Dermis microvascular lymphatic vessel endothelial cell (primary cell): ENCODE measurements around the gene ZHX3. TPM values are rescaled to one million over a fixed set of nuclear protein-coding genes. Genes with fewer than 3 reads are reported as not detected.
A peak's percentile ranks its signal among the peaks of the same experiment; 100 is the strongest.

Source experiments
- DNase-seq, 2 donors: peaks; one replicate each; pipeline versions ENCODE4 v3.0.0 to v3.0.0-alpha.2; 2010; ENCODE audit warnings: low read depth in 2 of 2
- total RNA-seq: library from RNA; depleted of rRNA; stranded (reverse); fragments of >200 nt; gene quantifications from 2 replicates; pipeline ENCODE4 v1.2.1, GENCODE V29; 2014

The ZHX3 gene
- total RNA-seq, result 6.2 and 6.4 TPM in 2 replicates

GRCh38 chr20:41317546-41318270 is at the start of gene ZHX3:
Gene ZHX3, minus strand, starts transcription at chr20:41317731. Its CDS starts 112,815 bp downstream, at chr20:41204916.
- peak; percentile 84 to 95 for DNase-seq

GRCh38 chr20:41367393-41367695 is 49.8 kb upstream of the ZHX3 start:
- DNase-seq, result no peak

- no peak for DNase-seq
Measured at GRCh38 chr20:41366546-41367392, 49.2 kb upstream of the ZHX3 start, which contains the start of gene EMILIN3. Gene EMILIN3, minus strand, starts transcription at chr20:41366818. Its CDS starts 184 bp downstream, at chr20:41366634.

- peak in 1 of 2 donors; percentile 4 for DNase-seq
Measured at GRCh38 chr20:41365777-41366545, 48.4 kb upstream of the ZHX3 start.

GRCh38 chr20:41364967-41365765 is 47.6 kb upstream of the ZHX3 start:
- DNase-seq, result no peak

- no peak for DNase-seq
Measured at GRCh38 chr20:41364236-41364855, 46.8 kb upstream of the ZHX3 start.

GRCh38 chr20:41363601-41364000 is 46.1 kb upstream of the ZHX3 start:
- no peak for DNase-seq

GRCh38 chr20:41362748-41363140 is 45.2 kb upstream of the ZHX3 start:
- no peak for DNase-seq

- DNase-seq, result no peak
Measured at GRCh38 chr20:41361757-41362747, 44.5 kb upstream of the ZHX3 start.

GRCh38 chr20:41360831-41361756 is 43.6 kb upstream of the ZHX3 start:
- no peak for DNase-seq

GRCh38 chr20:41359541-41360011 is 42.0 kb upstream of the ZHX3 start:
- DNase-seq, result no peak

GRCh38 chr20:41358717-41359116 is 41.2 kb upstream of the ZHX3 start:
- DNase-seq, result no peak

GRCh38 chr20:41358230-41358629 is 40.7 kb upstream of the ZHX3 start:
- DNase-seq, result no peak

- DNase-seq, result no peak
Measured at GRCh38 chr20:41357424-41358163, 40.1 kb upstream of the ZHX3 start.

- DNase-seq, result no peak
Measured at GRCh38 chr20:41356951-41357350, 39.4 kb upstream of the ZHX3 start.

GRCh38 chr20:41355598-41356203 is 38.2 kb upstream of the ZHX3 start:
- no peak for DNase-seq

GRCh38 chr20:41355192-41355591 is 37.7 kb upstream of the ZHX3 start:
- DNase-seq, result no peak
